Psoas muscle (tissue), 8 donors: ENCODE results near the gene MED15. TPM values are rescaled to one million over a fixed set of nuclear protein-coding genes. Genes with fewer than 3 reads are reported as not detected.

Experiments used
- ATAC-seq, 4 donors: fragments of 200-7000 bp; cut with Tn5 transposase; one replicate each; pipeline ENCODE4 v1.9.1; 2020; ENCODE audit warnings: moderate library complexity in 3 of 4, mild to moderate bottlenecking in 2 of 4
- DNase-seq, 2 donors: peaks; one replicate each; pipeline ENCODE4 v3.0.0-alpha.2; 2020
- H3K27ac ChIP-seq: fragments of 200-600 bp; one replicate; pipeline ENCODE4 v1.8.0; 2022
- H3K27me3 ChIP-seq, 3 donors: fragments of 200-600 bp in 1 of 3; one replicate each; pipeline versions ENCODE4 v1.6.1 to v1.8.0; 2013 to 2022; ENCODE audit warnings: low read length in 2 of 3, mild to moderate bottlenecking in 2 of 3, moderate library complexity in 1 of 3; ENCODE audit not compliant: insufficient read depth in 3 of 3
- H3K36me3 ChIP-seq, 2 donors: fragments of 200-600 bp in 1 of 2; one replicate each; pipeline versions ENCODE4 v1.6.1 to v1.8.0; 2013 to 2022; ENCODE audit warnings: low read depth in 1 of 2, mild to moderate bottlenecking in 1 of 2, moderate library complexity in 1 of 2; ENCODE audit not compliant: insufficient read depth in 1 of 2
- H3K4me1 ChIP-seq: fragments of 200-600 bp; one replicate; pipeline ENCODE4 v1.8.0; 2022
- H3K4me3 ChIP-seq: fragments of 200-600 bp; one replicate; pipeline ENCODE4 v1.8.0; 2022; ENCODE audit warnings: mild to moderate bottlenecking
- H3K9me3 ChIP-seq: fragments of 200-600 bp; one replicate; pipeline ENCODE4 v1.8.0; 2022
- CTCF ChIP-seq: fragments of 200-600 bp; IDR thresholded peaks from one replicate; pipeline ENCODE4 v1.8.0; 2022; ENCODE audit warnings: antibody characterized with exemption
- WGBS, 3 donors: extraction: QIAGEN DNeasy Blood & Tissue Kit; methylation state at CpG; one replicate each; pipeline versions ENCODE4 v1.1.6 to v1.1.7; 2013; 5-methylcytosine and 5-hydroxymethylcytosine counted together
- intact Hi-C, 2 donors: fragments of 100-400 bp; cut with DNase I; formaldehyde crosslinking; loops; one replicate each; pipeline versions ENCODE4 v1.11.0 to v1.14.2; 2022
- polyA plus RNA-seq, 3 donors: library from polyadenylated mRNA; stranded (reverse); fragments of 200-250 nt; gene quantifications; one replicate each; pipeline ENCODE4 v1.2.3, GENCODE V29; 2013
- total RNA-seq, 4 donors: library from RNA; stranded (reverse); fragmentation: NEBNext Ultra II Directional in 2 of 4; extraction: Animal tissue kit (Norgen Biotek cat#: 25700) in 2 of 4; gene quantifications; one replicate each; pipeline versions ENCODE4 v1.2.1 to v1.2.4, GENCODE V29; 2021 to 2023
- donor health status: healthy with polysubstance abuse.
- donor health status: DM: no; HTN: no; CAD: no; lungs with moderate emphysema.
- donor health status: Bipolar disorder and iron deficiency.
- donor health status: healthy.
- donor health status: DM: yes; HTN: yes; CAD: no.
- donor health status: DM: no; HTN: no; CAD: no.
- donor health status: DM: no; HTN: no; CAD: no.
- donor health status: DM: yes; HTN: yes; CAD: no.

Gene MED15
- total and polyA plus RNA-seq, 7 donors = 33.8 to 94.8 (median 59.7) TPM

GRCh38 chr22:20566420-20567260, 59.2 kb downstream of the MED15 start:
- WGBS, 3 donors = 76 to 84% (median 79%) methylated on average over 12 to 14 of the region's 14 CpGs
- H3K27ac ChIP-seq = no peak overlapping the region
- no peaks in the 10 kb centered on the region for H3K27me3 ChIP-seq
- H3K36me3 ChIP-seq = peaks cover 26 to 80% of the 10 kb centered on the region in 2 donors
- H3K4me1 ChIP-seq = peaks cover 16% of the 10 kb centered on the region
- intact Hi-C loops = no loop called here
- ATAC-seq (no peak), DNase-seq (peak in 1 of 2 donors; percentile 51)
- TF ChIP-seq CTCF = no peak
- no peak overlapping the region for H3K4me3 ChIP-seq
- no peaks in the 10 kb centered on the region for H3K9me3 ChIP-seq

- no peaks in the 10 kb centered on the region for H3K9me3 ChIP-seq
- H3K36me3 ChIP-seq = peaks cover 26 to 80% of the 10 kb centered on the region in 2 donors
- ATAC-seq = no peak
- no peak overlapping the region for H3K4me3 ChIP-seq
- intact Hi-C loops = no loop called here
- no peak for TF ChIP-seq CTCF
- peak in 1 of 2 donors; percentile 16 for DNase-seq
- WGBS, 3 donors = 68 to 78% (median 68%) methylated on average over 6 of the region's 6 CpGs
- no peak overlapping the region for H3K27ac ChIP-seq
- H3K4me1 ChIP-seq = peaks cover 16% of the 10 kb centered on the region
- no peaks in the 10 kb centered on the region for H3K27me3 ChIP-seq
Observed at GRCh38 chr22:20567371-20567847, 60.0 kb downstream of the MED15 start.

GRCh38 chr22:20567993-20568417, 60.6 kb downstream of the MED15 start:
- 69 to 78% (median 70%) methylated on average over 5 of the region's 5 CpGs for WGBS, 3 donors
- peaks cover 16% of the 10 kb centered on the region for H3K4me1 ChIP-seq

GRCh38 chr22:20568502-20569058, 61.2 kb downstream of the MED15 start:
- DNase-seq = peak in 1 of 2 donors; percentile 48
- Histone ChIP-seq H3K27ac (peak overlapping the region; percentile 67), H3K9me3 (no peaks in the 10 kb centered on the region), H3K4me1 (peaks cover 16% of the 10 kb centered on the region), H3K36me3 (peaks cover 26 to 84% of the 10 kb centered on the region in 2 donors), H3K27me3 (no peaks in the 10 kb centered on the region), H3K4me3 (no peak overlapping the region)
- WGBS, 3 donors = 74 to 85% (median 81%) methylated on average over 9 of the region's 9 CpGs
- no peak for TF ChIP-seq CTCF
- no peak for ATAC-seq
- intact Hi-C loops = no loop called here

More at GRCh38 chr22:20567993-20568417, 60.6 kb downstream of the MED15 start:
- no peak overlapping the region for H3K27ac ChIP-seq
- no peak overlapping the region for H3K4me3 ChIP-seq
- H3K27me3 ChIP-seq = no peaks in the 10 kb centered on the region
- intact Hi-C loops = no loop called here
- peak in 1 of 2 donors; percentile 21 for DNase-seq
- H3K36me3 ChIP-seq = peaks cover 26 to 80% of the 10 kb centered on the region in 2 donors
- peak; percentile 8 for TF ChIP-seq CTCF
- ATAC-seq = no peak
- H3K9me3 ChIP-seq = no peaks in the 10 kb centered on the region
